Measurements from ENCODE around the gene GLMP. TPM values are rescaled to one million over a fixed set of nuclear protein-coding genes. Genes with fewer than 3 reads are reported as not detected.

Gene GLMP
- total and polyA plus RNA-seq, 2 of the 13 experiments (the other 11 are each of a cell fraction or from before 2014, with no cell fraction given), result 44.6 to 75.8 TPM

DNA sequence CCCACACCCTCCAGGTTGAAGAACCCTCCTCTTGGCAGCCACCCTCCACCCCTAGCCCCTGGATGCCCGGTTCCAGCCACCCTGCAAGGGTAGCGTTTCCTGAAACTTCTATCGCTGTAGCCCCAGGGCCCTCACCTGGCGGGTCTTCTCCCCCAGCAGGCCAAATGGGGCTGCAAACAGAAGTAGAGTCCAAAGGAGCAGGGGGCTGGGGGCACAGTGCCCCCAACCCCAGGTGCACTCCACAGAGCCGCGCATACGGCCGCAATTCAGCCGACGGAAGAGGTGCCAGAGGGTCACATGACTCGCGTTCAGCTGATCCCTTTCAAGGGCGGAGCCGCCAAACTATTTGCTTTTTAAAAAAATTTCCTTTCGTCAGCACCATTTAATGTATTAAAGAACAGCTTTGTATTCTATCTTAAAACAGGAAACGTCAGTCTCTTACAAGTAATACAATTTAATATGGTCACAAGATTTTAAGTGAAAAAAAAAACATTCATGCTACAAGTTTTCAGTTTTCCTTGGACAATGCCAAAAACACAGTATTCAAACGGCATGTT lies at the start of gene GLMP (continued):
- no peak for TF ChIP-seq JDP2 (CRISPR knock-in tag; IDR thresholded peaks at IDR 0.05; ENCODE audit: borderline replicate concordance)
- no peak for TF ChIP-seq TBL1XR1 (IDR thresholded peaks at IDR 0.05; ENCODE audit: borderline replicate concordance, low read length, partially characterized antibody)
- peak; percentile 38 for TF ChIP-seq ASH2L (IDR thresholded peaks at IDR 0.05; ENCODE audit: insufficient read length, low read depth, low read length)
- TF ChIP-seq U2AF2 (IDR thresholded peaks at IDR 0.05; ENCODE audit: low read depth, low read length), result no peak
- TF ChIP-seq DPF2 (CRISPR knock-in tag; IDR thresholded peaks at IDR 0.05; ENCODE audit: borderline replicate concordance, low read depth), result no peak
- no peak for TF ChIP-seq NFYC (CRISPR knock-in tag; IDR thresholded peaks at IDR 0.05)
- no peak for TF ChIP-seq NCOR1 (IDR thresholded peaks at IDR 0.05; ENCODE audit: borderline replicate concordance, low read length)
- TF ChIP-seq ZNF17 (CRISPR knock-in tag; IDR thresholded peaks at IDR 0.05), result no peak
- TF ChIP-seq, protein P1, sequence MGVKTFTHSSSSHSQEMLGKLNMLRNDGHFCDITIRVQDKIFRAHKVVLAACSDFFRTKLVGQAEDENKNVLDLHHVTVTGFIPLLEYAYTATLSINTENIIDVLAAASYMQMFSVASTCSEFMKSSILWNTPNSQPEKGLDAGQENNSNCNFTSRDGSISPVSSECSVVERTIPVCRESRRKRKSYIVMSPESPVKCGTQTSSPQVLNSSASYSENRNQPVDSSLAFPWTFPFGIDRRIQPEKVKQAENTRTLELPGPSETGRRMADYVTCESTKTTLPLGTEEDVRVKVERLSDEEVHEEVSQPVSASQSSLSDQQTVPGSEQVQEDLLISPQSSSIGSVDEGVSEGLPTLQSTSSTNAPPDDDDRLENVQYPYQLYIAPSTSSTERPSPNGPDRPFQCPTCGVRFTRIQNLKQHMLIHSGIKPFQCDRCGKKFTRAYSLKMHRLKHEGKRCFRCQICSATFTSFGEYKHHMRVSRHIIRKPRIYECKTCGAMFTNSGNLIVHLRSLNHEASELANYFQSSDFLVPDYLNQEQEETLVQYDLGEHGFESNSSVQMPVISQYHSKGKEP (CRISPR knock-in tag; IDR thresholded peaks at IDR 0.05), result no peak
- TF ChIP-seq, protein P2, sequence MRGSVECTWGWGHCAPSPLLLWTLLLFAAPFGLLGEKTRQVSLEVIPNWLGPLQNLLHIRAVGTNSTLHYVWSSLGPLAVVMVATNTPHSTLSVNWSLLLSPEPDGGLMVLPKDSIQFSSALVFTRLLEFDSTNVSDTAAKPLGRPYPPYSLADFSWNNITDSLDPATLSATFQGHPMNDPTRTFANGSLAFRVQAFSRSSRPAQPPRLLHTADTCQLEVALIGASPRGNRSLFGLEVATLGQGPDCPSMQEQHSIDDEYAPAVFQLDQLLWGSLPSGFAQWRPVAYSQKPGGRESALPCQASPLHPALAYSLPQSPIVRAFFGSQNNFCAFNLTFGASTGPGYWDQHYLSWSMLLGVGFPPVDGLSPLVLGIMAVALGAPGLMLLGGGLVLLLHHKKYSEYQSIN (CRISPR knock-in tag; IDR thresholded peaks at IDR 0.05; ENCODE audit: borderline replicate concordance), result no peak
- TF ChIP-seq ZNF552 (CRISPR knock-in tag; IDR thresholded peaks at IDR 0.05; ENCODE audit: borderline replicate concordance), result no peak
- TF ChIP-seq, protein P3, sequence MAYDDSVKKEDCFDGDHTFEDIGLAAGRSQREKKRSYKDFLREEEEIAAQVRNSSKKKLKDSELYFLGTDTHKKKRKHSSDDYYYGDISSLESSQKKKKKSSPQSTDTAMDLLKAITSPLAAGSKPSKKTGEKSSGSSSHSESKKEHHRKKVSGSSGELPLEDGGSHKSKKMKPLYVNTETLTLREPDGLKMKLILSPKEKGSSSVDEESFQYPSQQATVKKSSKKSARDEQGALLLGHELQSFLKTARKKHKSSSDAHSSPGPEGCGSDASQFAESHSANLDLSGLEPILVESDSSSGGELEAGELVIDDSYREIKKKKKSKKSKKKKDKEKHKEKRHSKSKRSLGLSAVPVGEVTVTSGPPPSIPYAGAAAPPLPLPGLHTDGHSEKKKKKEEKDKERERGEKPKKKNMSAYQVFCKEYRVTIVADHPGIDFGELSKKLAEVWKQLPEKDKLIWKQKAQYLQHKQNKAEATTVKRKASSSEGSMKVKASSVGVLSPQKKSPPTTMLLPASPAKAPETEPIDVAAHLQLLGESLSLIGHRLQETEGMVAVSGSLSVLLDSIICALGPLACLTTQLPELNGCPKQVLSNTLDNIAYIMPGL (CRISPR knock-in tag; IDR thresholded peaks at IDR 0.05; ENCODE audit: borderline replicate concordance in 1 of 2, low read depth in 1 of 2), result no peak
- TF ChIP-seq, protein P4, sequence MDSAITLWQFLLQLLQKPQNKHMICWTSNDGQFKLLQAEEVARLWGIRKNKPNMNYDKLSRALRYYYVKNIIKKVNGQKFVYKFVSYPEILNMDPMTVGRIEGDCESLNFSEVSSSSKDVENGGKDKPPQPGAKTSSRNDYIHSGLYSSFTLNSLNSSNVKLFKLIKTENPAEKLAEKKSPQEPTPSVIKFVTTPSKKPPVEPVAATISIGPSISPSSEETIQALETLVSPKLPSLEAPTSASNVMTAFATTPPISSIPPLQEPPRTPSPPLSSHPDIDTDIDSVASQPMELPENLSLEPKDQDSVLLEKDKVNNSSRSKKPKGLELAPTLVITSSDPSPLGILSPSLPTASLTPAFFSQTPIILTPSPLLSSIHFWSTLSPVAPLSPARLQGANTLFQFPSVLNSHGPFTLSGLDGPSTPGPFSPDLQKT (CRISPR knock-in tag; IDR thresholded peaks at IDR 0.05; ENCODE audit: borderline replicate concordance), result no peak
- TF ChIP-seq ZNF577 (CRISPR knock-in tag; IDR thresholded peaks at IDR 0.05; ENCODE audit: borderline replicate concordance, low read depth), result no peak
- no peak for TF ChIP-seq ZNF703 (CRISPR knock-in tag; IDR thresholded peaks at IDR 0.05; ENCODE audit: borderline replicate concordance)
- TF ChIP-seq ZNF326 (CRISPR knock-in tag; IDR thresholded peaks at IDR 0.05; ENCODE audit: borderline replicate concordance), result no peak
- no peak for TF ChIP-seq ZNF678 (CRISPR knock-in tag; IDR thresholded peaks at IDR 0.05)
- TF ChIP-seq, protein P5, sequence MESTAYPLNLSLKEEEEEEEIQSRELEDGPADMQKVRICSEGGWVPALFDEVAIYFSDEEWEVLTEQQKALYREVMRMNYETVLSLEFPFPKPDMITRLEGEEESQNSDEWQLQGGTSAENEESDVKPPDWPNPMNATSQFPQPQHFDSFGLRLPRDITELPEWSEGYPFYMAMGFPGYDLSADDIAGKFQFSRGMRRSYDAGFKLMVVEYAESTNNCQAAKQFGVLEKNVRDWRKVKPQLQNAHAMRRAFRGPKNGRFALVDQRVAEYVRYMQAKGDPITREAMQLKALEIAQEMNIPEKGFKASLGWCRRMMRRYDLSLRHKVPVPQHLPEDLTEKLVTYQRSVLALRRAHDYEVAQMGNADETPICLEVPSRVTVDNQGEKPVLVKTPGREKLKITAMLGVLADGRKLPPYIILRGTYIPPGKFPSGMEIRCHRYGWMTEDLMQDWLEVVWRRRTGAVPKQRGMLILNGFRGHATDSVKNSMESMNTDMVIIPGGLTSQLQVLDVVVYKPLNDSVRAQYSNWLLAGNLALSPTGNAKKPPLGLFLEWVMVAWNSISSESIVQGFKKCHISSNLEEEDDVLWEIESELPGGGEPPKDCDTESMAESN (CRISPR knock-in tag; conservative IDR thresholded peaks at IDR 0.05), result no peak
- no peak for TF ChIP-seq ZNF205 (CRISPR knock-in tag; IDR thresholded peaks at IDR 0.05)
- no peak for TF ChIP-seq GPN1 (CRISPR knock-in tag; IDR thresholded peaks at IDR 0.05; ENCODE audit: borderline replicate concordance)
